Keratinocyte (primary cell): ENCODE results near the gene VOPP1. TPM values are rescaled to one million over a fixed set of nuclear protein-coding genes. Genes with fewer than 3 reads are reported as not detected.

Experiments used
- DNase-seq: peaks from one replicate; pipeline ENCODE4 v3.0.0-alpha.2; 2011; ENCODE audit warnings: low read depth, missing footprints, low spot score
- FAIRE-seq: peaks from 2 replicates; lab custom pipeline; 2011; peaks lifted over from hg19 to GRCh38; lab: Jason Lieb, UNC
- H2AFZ ChIP-seq: 2 replicates; pipeline ENCODE4 v1.6.0; 2012; ENCODE audit warnings: low read length, control low read depth, inconsistent platforms; ENCODE audit not compliant: control insufficient read depth
- H3K27ac ChIP-seq: 2 replicates; pipeline ENCODE4 v1.5.1; 2011; ENCODE audit warnings: low read length; ENCODE audit not compliant: control insufficient read depth, insufficient read depth
- H3K27me3 ChIP-seq: 3 replicates; pipeline ENCODE4 v1.6.0; 2011; ENCODE audit warnings: low read length; ENCODE audit not compliant: control insufficient read depth, insufficient read depth; ENCODE audit errors: extremely low read depth
- H3K36me3 ChIP-seq, 2 experiments: 2 replicates in 1 of 2; 3 replicates in 1 of 2; pipeline ENCODE4 v1.5.1; 2011; ENCODE audit warnings: low read length in 2 of 2, mild to moderate bottlenecking in 1 of 2; ENCODE audit not compliant: control insufficient read depth in 2 of 2, insufficient read depth in 2 of 2; ENCODE audit errors: extremely low read depth in 1 of 2
- H3K4me1 ChIP-seq: 3 replicates; pipeline ENCODE4 v1.5.1; 2011; ENCODE audit warnings: low read length; ENCODE audit not compliant: control insufficient read depth, insufficient read depth; ENCODE audit errors: extremely low read depth
- H3K4me2 ChIP-seq: 3 replicates; pipeline ENCODE4 v1.6.0; 2011; ENCODE audit warnings: low read depth, low read length; ENCODE audit not compliant: control insufficient read depth, insufficient read depth; ENCODE audit errors: extremely low read depth
- H3K4me3 ChIP-seq, 3 experiments: fragments of 200-600 bp in 1 of 3; sonication (generic) in 1 of 3; 2 replicates in 2 of 3; 3 replicates in 1 of 3; pipeline ENCODE4 v1.5.1; 2011 to 2016; ENCODE audit warnings: low read length in 3 of 3, mild to moderate bottlenecking in 3 of 3, control low read depth in 2 of 3, inconsistent platforms in 1 of 3, low read depth in 1 of 3, mixed read lengths in 1 of 3, mixed run types in 1 of 3, moderate library complexity in 1 of 3; ENCODE audit not compliant: control insufficient read depth in 2 of 3, insufficient read depth in 2 of 3; ENCODE audit errors: extremely low read depth in 1 of 3
- H3K79me2 ChIP-seq: 2 replicates; pipeline ENCODE4 v1.6.0; 2012; ENCODE audit warnings: low read length; ENCODE audit not compliant: control insufficient read depth, insufficient read depth
- H3K9ac ChIP-seq: 3 replicates; pipeline ENCODE4 v1.6.0; 2011; ENCODE audit warnings: low read length; ENCODE audit not compliant: control insufficient read depth, insufficient read depth; ENCODE audit errors: extremely low read depth
- H3K9me1 ChIP-seq: 3 replicates; pipeline ENCODE4 v1.6.0; 2011; ENCODE audit warnings: low read length; ENCODE audit not compliant: control insufficient read depth, insufficient read depth; ENCODE audit errors: extremely low read depth
- H3K9me3 ChIP-seq: 2 replicates; pipeline ENCODE4 v1.5.1; 2012; ENCODE audit warnings: low read depth, low read length; ENCODE audit not compliant: control insufficient read depth
- H4K20me1 ChIP-seq: 3 replicates; pipeline ENCODE4 v1.6.0; 2011; ENCODE audit warnings: low read length; ENCODE audit not compliant: control insufficient read depth, insufficient read depth; ENCODE audit errors: extremely low read depth
- CTCF ChIP-seq, 3 experiments: IDR thresholded peaks in 1 of 3; conservative IDR thresholded peaks in 1 of 3; optimal IDR thresholded peaks in 1 of 3; 2 replicates in 2 of 3; 3 replicates in 1 of 3; pipeline versions ENCODE3 to v1.5.1; 2011; ENCODE audit warnings: low read length in 3 of 3, mild to moderate bottlenecking in 3 of 3, moderate library complexity in 2 of 3, control low read depth in 1 of 3, inconsistent platforms in 1 of 3; ENCODE audit not compliant: insufficient read depth in 2 of 3; ENCODE audit errors: extremely low read depth in 1 of 3
- EZH2 ChIP-seq: IDR thresholded peaks from one replicate; pipeline ENCODE4 v1.6.1; 2012; ENCODE audit warnings: inconsistent platforms, mild to moderate bottlenecking, low read length, moderate library complexity
- dilution Hi-C: fragments of 300-500 bp; cut with MboI; formaldehyde crosslinking; loops from one replicate; pipeline ENCODE4 v1.7.0; 2020; ENCODE audit warnings: low sequenced_read_pairs; ENCODE audit not compliant: extremely low pct_ligation_motif_present
- polyA plus RNA-seq, 5 experiments: library from polyadenylated mRNA; depleted of rRNA in 3 of 5; stranded (reverse) in 3 of 5; stranded (forward) in 1 of 5; unstranded in 1 of 5; fragments of >200 nt; gene quantifications; 1 replicate in 1 of 5; 2 replicates in 3 of 5; 3 replicates in 1 of 5; pipeline versions ENCODE4 v1.2.1 to v1.2.3, GENCODE V29; 2011 to 2012; ENCODE audit warnings: missing spikeins in 2 of 5, low read depth in 1 of 5, low replicate concordance in 1 of 5

Gene VOPP1
- polyA plus RNA-seq, 1 donor (not counting 4 experiments of a cell fraction or from before 2014, with no cell fraction given): 49.2 TPM

GRCh38 chr7:55590517-55591281 lies 18.4 kb upstream of the VOPP1 start:
- H3K4me3 ChIP-seq: no peak overlapping the region
- FAIRE-seq: no peak
- dilution Hi-C loops: no loop called here

GRCh38 chr7:55589905-55590304 lies 17.6 kb upstream of the VOPP1 start:
- no peaks in the 10 kb centered on the region for H3K9me3 ChIP-seq
- H3K4me3 ChIP-seq: no peak overlapping the region
- H3K27me3 ChIP-seq: peaks cover 31% of the 10 kb centered on the region
- H4K20me1 ChIP-seq: no peaks in the 10 kb centered on the region
- dilution Hi-C loops: no loop called here
- no peak overlapping the region for H2AFZ ChIP-seq
- H3K4me1 ChIP-seq: no peaks in the 10 kb centered on the region
- FAIRE-seq (no peak), DNase-seq (no peak)
- no peak for TF ChIP-seq CTCF (optimal IDR thresholded peaks at IDR 0.05 in 1 of 3, IDR thresholded peaks at IDR 0.05 in 1 of 3, conservative IDR thresholded peaks at IDR 0.05 in 1 of 3; ENCODE audit: extremely low read depth in 1 of 3, insufficient read depth in 2 of 3, low read length in 3 of 3)
- no peak for TF ChIP-seq EZH2
- H3K9me1 ChIP-seq: no peaks in the 10 kb centered on the region
- no peaks in the 10 kb centered on the region for H3K36me3 ChIP-seq
- no peak overlapping the region for H3K27ac ChIP-seq
- no peak overlapping the region for H3K4me2 ChIP-seq
- H3K9ac ChIP-seq: no peak overlapping the region
- H3K79me2 ChIP-seq: no peaks in the 10 kb centered on the region

More at GRCh38 chr7:55590517-55591281, 18.4 kb upstream of the VOPP1 start:
- no peaks in the 10 kb centered on the region for H3K79me2 ChIP-seq
- H3K9me1 ChIP-seq: no peaks in the 10 kb centered on the region
- H3K9me3 ChIP-seq: no peaks in the 10 kb centered on the region
- no peaks in the 10 kb centered on the region for H4K20me1 ChIP-seq
- H3K4me2 ChIP-seq: no peak overlapping the region
- no peak overlapping the region for H2AFZ ChIP-seq
- no peak overlapping the region for H3K27ac ChIP-seq
- H3K4me1 ChIP-seq: no peaks in the 10 kb centered on the region
- H3K9ac ChIP-seq: no peak overlapping the region
- no peak for TF ChIP-seq EZH2
- no peak for TF ChIP-seq CTCF (optimal IDR thresholded peaks at IDR 0.05 in 1 of 3, IDR thresholded peaks at IDR 0.05 in 1 of 3, conservative IDR thresholded peaks at IDR 0.05 in 1 of 3; ENCODE audit: extremely low read depth in 1 of 3, insufficient read depth in 2 of 3, low read length in 3 of 3)
- no peak for DNase-seq
- H3K36me3 ChIP-seq: no peaks in the 10 kb centered on the region
- peaks cover 31% of the 10 kb centered on the region for H3K27me3 ChIP-seq
